DOHH2 (cell line): Measurements from ENCODE around the gene PRAMEF17.
"Not testable (repeated sequence)": the region's sequence is repeated elsewhere in the genome, so short reads cannot be mapped to it uniquely, and the experiment has no call there.

Experiments
- H3F3A ChIP-seq: fragments of 200-600 bp; sonication (generic), shearing (Covaris generic); 2 replicates; pipeline ENCODE4 v1.6.0; 2016; ENCODE audit warnings: antibody characterized with exemption, mild to moderate bottlenecking; ENCODE audit not compliant: control insufficient read depth, insufficient read depth
- H3K27ac ChIP-seq: fragments of 200-600 bp; sonication (generic); 2 replicates; pipeline ENCODE4 v1.5.1; 2014; ENCODE audit warnings: low read depth, mild to moderate bottlenecking, low read length, moderate library complexity
- H3K27me3 ChIP-seq: fragments of 200-600 bp; sonication (generic); 2 replicates; pipeline ENCODE4 v1.6.1; 2014; ENCODE audit warnings: mild to moderate bottlenecking, low read length, mixed read lengths; ENCODE audit not compliant: control insufficient read depth
- H3K36me3 ChIP-seq: fragments of 200-600 bp; sonication (generic); 2 replicates; pipeline ENCODE4 v1.6.1; 2014; ENCODE audit warnings: mild to moderate bottlenecking, low read length, moderate library complexity, mixed read lengths; ENCODE audit not compliant: control insufficient read depth
- H3K4me1 ChIP-seq: fragments of 200-600 bp; sonication (generic); 2 replicates; pipeline ENCODE4 v1.6.1; 2014; ENCODE audit warnings: mild to moderate bottlenecking, low read length, mixed read lengths; ENCODE audit not compliant: control insufficient read depth
- H3K4me2 ChIP-seq: fragments of 200-600 bp; sonication (generic); 2 replicates; pipeline ENCODE4 v1.6.0; 2014; ENCODE audit warnings: mild to moderate bottlenecking, low read length, moderate library complexity
- H3K4me3 ChIP-seq: fragments of 200-600 bp; sonication (generic); 2 replicates; pipeline ENCODE4 v1.5.1; 2014; ENCODE audit warnings: mild to moderate bottlenecking, low read length, mixed read lengths
- H3K79me2 ChIP-seq: fragments of 200-600 bp; sonication (generic); 2 replicates; pipeline ENCODE4 v1.6.1; 2014; ENCODE audit warnings: mild to moderate bottlenecking, low read length, mixed read lengths; ENCODE audit not compliant: control insufficient read depth
- H3K9me2 ChIP-seq: fragments of 200-600 bp; sonication (generic); replicated peaks from 2 replicates; pipeline ENCODE4 v1.6.1; 2014; ENCODE audit warnings: mild to moderate bottlenecking, low read length, mixed read lengths; ENCODE audit not compliant: control insufficient read depth
- H3K9me3 ChIP-seq: fragments of 200-600 bp; sonication (generic); 2 replicates; pipeline ENCODE4 v1.6.1; 2014; ENCODE audit warnings: antibody characterized with exemption, low read length, mixed read lengths; ENCODE audit not compliant: control insufficient read depth, insufficient read depth
- H4K20me1 ChIP-seq: fragments of 200-600 bp; sonication (generic); 2 replicates; pipeline ENCODE4 v1.6.0; 2014; ENCODE audit warnings: low read depth, mild to moderate bottlenecking, antibody characterized with exemption, low read length, moderate library complexity; ENCODE audit not compliant: control insufficient read depth, insufficient read depth
- TF ChIP-seq, protein P1 (sequence below): fragments of 200-600 bp; sonication (generic); IDR thresholded peaks from one replicate; pipeline ENCODE4 v1.5.1; 2014; ENCODE audit warnings: antibody characterized with exemption, mild to moderate bottlenecking, low read depth, low read length; ENCODE audit not compliant: poor library complexity, severe bottlenecking

The PRAMEF17 gene, protein sequence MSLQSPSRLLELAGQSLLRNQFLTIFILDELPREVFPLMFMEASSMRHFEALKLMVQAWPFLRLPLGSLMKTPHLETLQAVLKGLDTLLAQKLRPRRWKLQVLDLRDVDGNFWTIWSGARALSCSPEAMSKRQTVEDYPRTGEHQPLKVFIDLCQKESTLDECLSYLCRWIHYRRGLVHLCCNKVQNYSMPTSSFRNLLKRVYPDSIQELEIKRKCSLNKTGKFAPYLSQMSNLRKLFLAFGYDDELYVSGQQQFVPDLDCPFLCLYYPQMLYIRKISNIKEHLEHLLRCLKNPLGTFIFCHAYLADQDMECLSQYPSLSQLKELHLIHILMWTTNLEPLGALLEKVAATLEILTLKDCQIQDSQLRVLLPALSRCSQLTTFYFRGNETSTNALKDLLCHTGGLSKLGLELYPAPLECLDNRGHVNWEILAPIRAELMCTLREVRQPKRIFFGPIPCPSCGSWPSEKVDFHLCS

DNA sequence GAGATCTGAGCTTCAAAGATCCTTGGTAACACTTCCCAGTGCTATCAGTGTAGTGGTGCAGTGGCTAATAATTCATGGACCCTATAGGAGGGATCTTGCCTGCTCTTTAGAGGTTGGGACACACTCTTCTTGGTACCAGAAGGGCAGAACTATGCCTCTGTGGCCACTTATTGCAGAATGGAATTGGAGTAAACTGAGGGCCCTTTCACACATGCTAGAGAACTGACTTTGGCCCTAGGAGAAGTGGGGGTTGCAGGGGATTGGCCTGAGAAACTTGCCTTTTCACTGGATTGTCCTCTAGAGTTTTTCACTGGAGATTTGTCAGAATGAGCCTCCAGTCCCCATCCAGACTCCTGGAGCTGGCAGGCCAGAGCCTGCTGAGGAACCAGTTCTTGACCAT is at the start of gene PRAMEF17:
PRAMEF17 (plus strand) TSS at position 301 of the 400 bp plus-strand sequence; CDS start at position 327, 26 bp downstream.
- H3K4me3 ChIP-seq, H3K9me2 ChIP-seq, H3K79me2 ChIP-seq, H3F3A ChIP-seq, H3K4me1 ChIP-seq, H4K20me1 ChIP-seq, H3K27ac ChIP-seq, H3K27me3 ChIP-seq, H3K9me3 ChIP-seq, H3K36me3 ChIP-seq, H3K4me2 ChIP-seq: not testable (repeated sequence)

DNA sequence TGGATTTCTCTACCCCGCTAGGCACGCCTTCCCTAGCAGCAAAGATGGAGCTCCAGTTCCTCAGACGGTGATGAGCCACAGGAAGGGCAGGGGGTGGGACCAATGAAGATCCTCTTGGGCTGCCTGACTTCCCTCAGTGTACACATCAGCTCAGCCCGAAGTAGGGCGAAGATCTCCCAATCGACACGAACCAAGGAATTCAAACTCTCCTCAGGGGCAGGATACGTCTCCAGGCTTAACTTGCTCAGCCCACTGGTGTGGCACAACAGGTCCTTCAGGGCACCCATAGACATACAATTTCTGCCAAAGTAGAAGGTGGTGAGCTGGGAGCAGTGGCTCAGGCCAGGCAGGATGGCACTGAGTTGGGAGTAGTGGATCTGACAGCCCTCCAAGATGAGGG is 46.9 kb upstream of the PRAMEF17 start:
- not testable (repeated sequence) for H3K27ac ChIP-seq, H3K36me3 ChIP-seq, H3K9me3 ChIP-seq, H3K79me2 ChIP-seq, H3K27me3 ChIP-seq, H3K4me1 ChIP-seq, H3K9me2 ChIP-seq, H4K20me1 ChIP-seq, H3K4me3 ChIP-seq, H3K4me2 ChIP-seq, H3F3A ChIP-seq

DNA sequence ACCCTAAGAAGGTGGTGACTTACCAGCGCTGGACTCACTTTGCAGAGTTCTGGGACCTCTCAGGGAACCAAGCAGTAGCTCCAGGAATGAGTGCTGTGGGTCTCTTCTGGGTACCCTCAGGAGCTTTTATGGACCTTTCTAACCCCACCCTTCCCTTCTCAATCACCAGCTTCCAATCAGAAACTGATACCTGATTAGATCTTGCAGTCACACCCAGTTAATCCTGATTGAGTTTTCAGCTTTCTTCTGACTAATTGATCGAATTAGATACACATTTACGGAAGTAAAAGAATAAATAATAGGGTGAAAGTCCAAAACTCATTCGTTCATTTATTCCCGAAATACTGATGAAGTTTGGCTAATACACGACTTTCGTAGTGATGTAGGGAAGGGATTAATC is 42.4 kb upstream of the PRAMEF17 start, which contains the start of gene PRAMEF14:
PRAMEF14 (minus strand) TSS at position 101 of the 400 bp plus-strand sequence. CDS start 1,820 bp downstream, outside the sequence.
- H3K36me3 ChIP-seq, H3K4me2 ChIP-seq, H3K4me1 ChIP-seq, H3K4me3 ChIP-seq, H3K9me3 ChIP-seq, H3K79me2 ChIP-seq, H3K27me3 ChIP-seq, H4K20me1 ChIP-seq, H3F3A ChIP-seq, H3K9me2 ChIP-seq, H3K27ac ChIP-seq: not testable (repeated sequence)

DNA sequence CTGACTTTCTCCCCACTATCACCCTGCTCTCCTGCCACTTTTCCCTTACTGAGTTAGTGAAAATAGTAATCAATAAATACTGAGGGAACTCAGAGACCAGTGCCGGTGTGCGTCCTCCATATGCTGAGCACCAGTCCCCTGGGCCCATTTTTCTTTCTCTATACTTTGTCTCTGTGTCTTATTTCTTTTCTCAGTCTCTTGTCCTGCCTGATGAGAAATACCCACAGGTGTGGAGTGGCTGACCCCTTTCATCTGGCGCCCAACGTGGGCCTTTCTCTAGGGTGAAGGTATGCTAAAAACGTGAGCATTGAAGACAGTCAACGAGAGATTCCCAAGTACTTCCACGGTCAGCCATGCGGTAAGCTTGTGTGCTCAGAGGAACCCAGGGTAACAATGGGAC is 36.0 kb upstream of the PRAMEF17 start:
- not testable (repeated sequence) for H3K9me3 ChIP-seq, H3K4me1 ChIP-seq, H3K4me2 ChIP-seq, H3F3A ChIP-seq, H3K4me3 ChIP-seq, H3K9me2 ChIP-seq, H3K79me2 ChIP-seq, H4K20me1 ChIP-seq, H3K27ac ChIP-seq, H3K27me3 ChIP-seq, H3K36me3 ChIP-seq

DNA sequence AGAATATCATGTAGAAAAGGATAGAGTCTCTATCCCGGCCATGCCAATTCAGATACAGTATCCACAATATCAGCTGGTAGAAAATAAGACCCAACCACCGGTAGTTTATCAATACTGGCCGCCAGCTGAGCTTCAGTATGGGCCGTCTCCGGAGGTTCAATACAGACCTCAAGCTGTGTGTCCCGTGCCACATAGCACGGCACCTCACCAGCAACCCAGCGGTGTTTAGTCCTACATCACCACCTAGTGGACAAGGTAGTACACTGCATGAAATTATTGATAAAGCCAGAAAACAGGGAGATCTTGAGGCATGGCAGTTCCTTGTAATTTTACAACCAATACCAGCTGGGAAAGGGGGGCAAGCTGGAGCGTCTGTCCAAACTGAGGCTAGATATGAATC is 35.0 kb upstream of the PRAMEF17 start:
- not testable (repeated sequence) for H3K4me3 ChIP-seq, H3K27ac ChIP-seq, H3K9me3 ChIP-seq, H3K27me3 ChIP-seq, H3K79me2 ChIP-seq, H4K20me1 ChIP-seq, H3K9me2 ChIP-seq, H3K36me3 ChIP-seq, H3F3A ChIP-seq, H3K4me2 ChIP-seq
- H3K4me1 ChIP-seq = peaks cover 12% of the 10 kb centered on the region

DNA sequence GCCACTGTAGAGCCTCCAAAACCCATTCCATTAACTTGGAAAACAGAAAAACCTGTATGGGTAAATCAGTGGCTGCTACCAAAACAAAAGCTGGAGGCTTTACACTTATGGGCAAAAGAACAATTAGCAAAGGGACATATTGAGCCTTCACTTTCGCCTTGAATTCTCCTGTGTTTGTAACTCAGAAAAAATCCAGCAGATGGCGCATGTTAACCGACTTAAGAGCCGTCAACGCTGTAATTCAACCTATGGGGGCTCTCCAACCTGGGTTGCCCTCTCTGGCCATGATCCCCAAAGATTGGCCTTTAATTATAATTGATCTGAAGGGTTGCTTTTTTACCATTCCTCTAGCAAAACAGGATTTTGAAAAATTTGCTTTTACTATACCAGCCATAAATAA is 32.7 kb upstream of the PRAMEF17 start:
- TF ChIP-seq, protein P1, sequence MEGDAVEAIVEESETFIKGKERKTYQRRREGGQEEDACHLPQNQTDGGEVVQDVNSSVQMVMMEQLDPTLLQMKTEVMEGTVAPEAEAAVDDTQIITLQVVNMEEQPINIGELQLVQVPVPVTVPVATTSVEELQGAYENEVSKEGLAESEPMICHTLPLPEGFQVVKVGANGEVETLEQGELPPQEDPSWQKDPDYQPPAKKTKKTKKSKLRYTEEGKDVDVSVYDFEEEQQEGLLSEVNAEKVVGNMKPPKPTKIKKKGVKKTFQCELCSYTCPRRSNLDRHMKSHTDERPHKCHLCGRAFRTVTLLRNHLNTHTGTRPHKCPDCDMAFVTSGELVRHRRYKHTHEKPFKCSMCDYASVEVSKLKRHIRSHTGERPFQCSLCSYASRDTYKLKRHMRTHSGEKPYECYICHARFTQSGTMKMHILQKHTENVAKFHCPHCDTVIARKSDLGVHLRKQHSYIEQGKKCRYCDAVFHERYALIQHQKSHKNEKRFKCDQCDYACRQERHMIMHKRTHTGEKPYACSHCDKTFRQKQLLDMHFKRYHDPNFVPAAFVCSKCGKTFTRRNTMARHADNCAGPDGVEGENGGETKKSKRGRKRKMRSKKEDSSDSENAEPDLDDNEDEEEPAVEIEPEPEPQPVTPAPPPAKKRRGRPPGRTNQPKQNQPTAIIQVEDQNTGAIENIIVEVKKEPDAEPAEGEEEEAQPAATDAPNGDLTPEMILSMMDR = peak; percentile 41
- H4K20me1 ChIP-seq, H3K9me3 ChIP-seq, H3K4me3 ChIP-seq, H3K79me2 ChIP-seq, H3K27me3 ChIP-seq, H3K4me2 ChIP-seq, H3K36me3 ChIP-seq, H3K9me2 ChIP-seq, H3F3A ChIP-seq, H3K27ac ChIP-seq: not testable (repeated sequence)
- H3K4me1 ChIP-seq = peaks cover 12% of the 10 kb centered on the region

DNA sequence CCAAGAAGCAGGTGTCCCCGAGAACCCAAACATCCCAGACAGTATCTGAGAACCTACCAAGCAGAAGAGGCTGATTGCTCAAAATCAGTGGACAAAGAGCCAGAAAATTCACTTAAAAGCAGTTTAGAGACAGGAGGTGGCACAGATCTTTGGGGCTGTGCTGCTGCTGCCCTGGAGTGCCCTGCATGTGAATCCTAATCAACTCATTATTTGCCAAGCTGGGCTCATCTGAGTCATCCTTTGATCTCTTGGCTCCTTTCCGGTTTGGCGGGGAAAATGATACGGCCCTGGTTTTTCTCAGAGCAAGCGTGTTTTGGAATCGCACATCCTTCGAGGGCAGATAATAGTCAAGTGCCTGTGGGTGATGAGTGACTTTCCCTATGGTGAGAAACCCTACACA is 27.1 kb upstream of the PRAMEF17 start:
- H3K9me2 ChIP-seq, H3K36me3 ChIP-seq, H3K27me3 ChIP-seq, H3K27ac ChIP-seq, H3F3A ChIP-seq, H4K20me1 ChIP-seq, H3K79me2 ChIP-seq, H3K4me2 ChIP-seq, H3K9me3 ChIP-seq, H3K4me3 ChIP-seq: not testable (repeated sequence)
- H3K4me1 ChIP-seq = peaks cover 12% of the 10 kb centered on the region
